ENCODE measurements around the gene PAX5.

The PAX5 gene

GRCh38 chr9:36858805-36859375 is 175.2 kb downstream of the PAX5 start:
- no peak for DNase-seq (ENCODE audit: low spot score)

DNA sequence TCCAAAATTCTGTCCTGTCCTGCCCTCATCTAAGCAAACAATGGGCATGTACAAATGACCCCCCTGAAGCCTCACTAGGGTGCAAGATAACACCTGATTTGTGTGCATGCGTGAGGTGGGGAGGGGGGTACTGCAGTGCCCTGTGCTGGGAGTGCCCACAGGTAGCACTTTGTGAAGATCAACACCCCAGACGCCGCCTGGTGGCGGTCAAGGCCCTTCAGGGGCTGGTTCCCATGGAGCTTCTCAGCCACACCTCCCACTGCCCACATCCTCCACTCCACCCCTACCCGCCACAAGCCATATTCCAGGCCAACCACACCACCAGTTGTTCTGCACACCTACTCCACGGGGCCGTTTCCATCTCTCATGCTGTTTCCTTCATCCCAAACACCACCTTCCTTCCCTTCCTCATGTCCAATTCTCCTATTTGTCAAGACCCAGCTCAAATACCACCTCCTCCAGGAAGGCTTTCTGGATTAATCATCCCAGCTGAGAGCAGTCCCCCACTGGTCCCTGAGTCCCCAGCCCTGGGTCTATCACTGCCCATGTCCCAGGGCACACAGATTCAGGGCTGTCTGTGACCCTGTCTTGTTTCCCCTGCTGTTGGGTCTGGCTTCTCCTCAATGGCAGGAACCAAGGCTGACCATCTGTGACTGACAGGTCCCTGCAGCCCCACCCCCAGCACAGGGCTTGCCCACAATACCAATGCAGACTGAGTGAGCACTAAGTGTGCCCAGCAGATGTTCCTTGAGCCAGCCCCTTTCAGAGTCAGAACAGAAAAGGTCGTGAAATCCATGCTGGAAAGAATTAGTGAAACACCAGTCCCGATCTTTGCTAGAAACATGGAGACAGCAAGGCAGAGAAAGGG is 178.4 kb downstream of the PAX5 start:
- no peak for DNase-seq (ENCODE audit: low spot score)

- no peak for DNase-seq (ENCODE audit: low spot score)
These were observed 179.3 kb downstream of the PAX5 start for GRCh38 chr9:36854751-36855150.

DNA sequence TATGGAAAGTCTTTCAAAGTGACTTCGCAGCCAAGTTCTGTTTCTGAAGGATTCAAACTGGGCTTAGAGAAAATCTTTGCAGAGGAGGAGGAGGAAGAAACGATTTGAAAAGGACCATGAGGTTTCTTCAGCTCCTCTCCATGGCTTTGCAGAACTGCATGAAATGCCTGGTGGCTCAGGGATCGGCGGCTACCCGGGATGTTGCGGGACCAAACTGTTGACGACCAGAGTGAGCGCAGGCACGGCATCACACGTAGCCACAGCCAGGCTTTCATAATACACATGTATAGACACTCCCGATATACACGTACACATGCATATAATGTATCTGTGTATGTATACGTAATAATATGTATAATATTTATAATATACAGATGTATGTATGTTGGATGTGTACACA is 180.0 kb downstream of the PAX5 start:
- no peak for DNase-seq (ENCODE audit: low spot score)

DNA sequence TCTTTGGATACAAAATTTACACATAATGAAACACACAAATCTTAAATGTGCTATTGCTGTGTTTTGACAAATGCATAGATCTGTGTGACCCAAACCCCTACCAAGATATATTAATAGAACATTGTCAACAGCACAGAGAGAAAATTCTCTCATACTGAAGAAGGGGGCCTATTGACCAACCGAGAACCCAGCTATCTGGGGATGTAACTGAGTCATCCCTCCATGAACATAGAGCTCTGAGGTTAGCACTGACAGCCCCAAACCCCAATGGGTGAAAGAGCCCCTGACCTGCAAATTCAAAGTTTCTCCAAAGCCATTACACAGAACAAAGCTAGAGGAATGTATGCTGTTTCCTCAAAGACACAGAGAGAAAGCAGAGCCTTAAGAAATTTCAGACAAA is 180.8 kb downstream of the PAX5 start:
- no peak for DNase-seq (ENCODE audit: low spot score)

DNA sequence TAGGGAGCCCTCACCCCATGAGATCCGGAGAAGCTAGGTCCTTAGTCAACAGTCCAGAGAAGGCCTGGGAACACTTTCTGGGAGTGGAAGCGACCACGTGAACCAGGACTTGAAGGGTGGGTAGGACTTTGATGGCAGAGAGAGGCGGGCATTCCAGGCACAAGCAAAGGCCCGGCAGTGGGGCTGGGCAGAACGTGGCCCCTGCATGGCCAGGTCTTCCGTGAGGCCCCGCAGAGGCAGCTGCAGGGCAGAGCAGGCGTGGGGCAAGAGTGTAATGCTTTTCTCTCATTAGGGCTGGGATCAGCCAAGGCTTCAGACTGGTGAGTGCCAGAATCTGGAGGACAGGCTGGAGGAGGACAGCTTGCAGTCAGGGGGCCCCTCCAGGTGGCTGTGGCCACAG is 184.1 kb downstream of the PAX5 start:
- DNase-seq (ENCODE audit: low spot score), result no peak

GRCh38 chr9:36848946-36849345 is 185.1 kb downstream of the PAX5 start:
- no peak for DNase-seq (ENCODE audit: low spot score)

GRCh38 chr9:36847781-36848673 is 186.0 kb downstream of the PAX5 start:
- no peak for DNase-seq (ENCODE audit: low spot score)

DNA sequence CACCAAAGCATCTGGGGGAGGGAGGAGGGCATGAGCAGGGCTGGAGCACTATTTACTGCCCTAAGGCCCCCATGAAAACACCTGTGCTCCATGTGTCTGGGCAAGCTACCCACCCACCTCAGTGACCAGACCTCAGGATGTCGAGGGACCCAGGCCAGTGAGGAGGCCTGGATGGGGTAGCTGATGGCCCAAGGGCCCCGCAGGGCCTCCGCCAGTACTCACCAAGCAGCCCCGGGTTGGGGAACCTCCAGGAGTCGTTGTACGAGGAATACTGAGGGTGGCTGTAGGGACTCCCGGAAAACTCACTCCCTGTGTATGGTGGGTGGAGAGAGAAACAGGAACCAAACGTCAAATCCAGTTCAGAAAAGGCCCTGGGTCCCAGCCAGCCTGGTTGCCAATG is 187.4 kb downstream of the PAX5 start:
- DNase-seq (ENCODE audit: low spot score), result no peak

DNA sequence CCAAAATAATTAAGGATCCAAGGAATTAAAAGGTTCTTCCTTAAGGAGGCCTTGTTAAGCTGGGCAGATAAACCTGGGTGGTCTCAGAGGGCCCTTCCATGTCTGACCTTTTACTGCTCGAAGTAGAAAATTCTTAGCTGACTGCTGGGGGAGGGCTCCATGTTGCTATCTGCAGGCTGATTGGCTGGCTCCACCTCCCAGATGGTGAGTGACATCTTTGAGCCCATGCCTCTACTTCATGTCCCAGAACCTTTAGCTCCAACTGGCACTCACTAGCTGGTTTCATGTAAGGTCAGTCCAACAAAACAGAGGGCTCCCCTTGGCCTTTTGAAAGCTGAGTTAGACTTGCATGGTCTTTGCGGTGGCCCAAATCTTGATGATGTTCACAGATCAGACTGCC is 188.2 kb downstream of the PAX5 start:
- no peak for DNase-seq (ENCODE audit: low spot score)

DNA sequence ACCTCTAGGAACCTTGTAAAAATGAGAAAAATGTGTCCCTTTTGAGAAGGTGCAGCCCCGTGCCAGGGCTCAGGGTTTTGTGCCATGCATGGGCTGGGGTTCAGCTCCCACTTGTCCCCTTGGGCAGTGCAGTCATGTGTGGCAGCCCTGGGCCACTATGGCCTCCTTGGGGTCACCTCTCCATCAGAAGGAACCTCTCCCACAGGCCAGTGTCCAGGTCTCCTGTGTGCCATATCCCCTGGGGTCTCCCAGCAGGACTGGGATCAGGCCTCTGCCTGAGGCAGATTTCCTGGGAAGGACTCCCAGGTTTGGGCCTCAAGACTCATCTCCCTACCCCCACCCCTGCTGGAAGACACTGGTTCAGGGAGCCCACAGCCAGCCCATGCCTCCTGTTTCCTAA is 189.1 kb downstream of the PAX5 start:
- DNase-seq (ENCODE audit: low spot score), result no peak

DNA sequence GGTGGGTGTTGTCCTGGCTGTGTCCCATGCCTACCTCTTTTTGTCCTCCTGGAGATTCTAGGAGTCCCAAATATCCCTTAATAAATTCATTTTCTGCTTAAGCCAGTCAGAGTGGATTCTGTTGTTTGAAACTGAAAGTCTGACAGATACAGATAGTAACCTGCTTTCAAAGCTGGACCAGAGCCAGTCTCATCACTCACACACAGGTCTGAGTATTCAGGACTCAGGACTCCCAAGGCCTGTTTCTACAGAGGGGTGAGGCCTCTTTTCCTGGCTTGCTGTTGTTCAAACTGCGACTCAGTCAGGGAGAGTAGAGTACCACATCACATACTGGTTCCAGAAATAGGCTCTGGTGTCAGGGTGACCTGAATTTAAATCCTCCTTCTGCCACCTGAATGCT is 190.1 kb downstream of the PAX5 start:
- DNase-seq (ENCODE audit: low spot score), result no peak

- no peak for DNase-seq (ENCODE audit: low spot score)
These were observed 191.2 kb downstream of the PAX5 start for GRCh38 chr9:36842560-36843530.

DNA sequence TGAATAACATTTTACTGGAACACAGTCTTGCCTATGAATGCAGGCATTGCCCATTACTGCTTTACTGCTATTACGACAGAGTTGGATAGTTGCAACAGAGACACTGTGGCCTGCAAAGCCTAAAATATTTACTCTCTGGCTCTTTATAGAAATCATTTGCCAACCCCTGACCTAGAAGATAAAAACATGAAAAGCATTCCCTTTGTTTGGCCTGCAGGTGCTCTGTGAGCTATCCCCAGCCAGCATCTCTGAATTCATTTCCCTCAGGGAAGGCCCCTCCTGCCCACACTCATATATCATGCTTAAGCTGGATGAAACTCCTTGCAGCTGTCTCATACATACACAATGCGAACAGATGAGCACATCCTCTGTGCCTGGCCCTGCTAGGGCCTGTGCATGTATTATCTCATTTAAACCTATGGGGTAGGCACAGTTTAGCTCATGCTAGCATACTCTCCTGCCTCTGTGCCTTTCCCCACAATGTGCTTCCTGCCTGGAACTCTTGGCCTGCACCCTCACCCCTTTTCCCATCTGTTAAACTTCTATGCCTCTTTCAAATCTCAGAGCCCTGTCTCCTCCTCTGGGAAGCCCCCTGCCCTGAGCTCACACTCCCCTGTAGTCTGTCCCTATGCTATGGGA is 193.1 kb downstream of the PAX5 start:
- no peak for DNase-seq (ENCODE audit: low spot score)

GRCh38 chr9:36839131-36839885 is 194.8 kb downstream of the PAX5 start:
- DNase-seq (ENCODE audit: low spot score), result no peak

DNA sequence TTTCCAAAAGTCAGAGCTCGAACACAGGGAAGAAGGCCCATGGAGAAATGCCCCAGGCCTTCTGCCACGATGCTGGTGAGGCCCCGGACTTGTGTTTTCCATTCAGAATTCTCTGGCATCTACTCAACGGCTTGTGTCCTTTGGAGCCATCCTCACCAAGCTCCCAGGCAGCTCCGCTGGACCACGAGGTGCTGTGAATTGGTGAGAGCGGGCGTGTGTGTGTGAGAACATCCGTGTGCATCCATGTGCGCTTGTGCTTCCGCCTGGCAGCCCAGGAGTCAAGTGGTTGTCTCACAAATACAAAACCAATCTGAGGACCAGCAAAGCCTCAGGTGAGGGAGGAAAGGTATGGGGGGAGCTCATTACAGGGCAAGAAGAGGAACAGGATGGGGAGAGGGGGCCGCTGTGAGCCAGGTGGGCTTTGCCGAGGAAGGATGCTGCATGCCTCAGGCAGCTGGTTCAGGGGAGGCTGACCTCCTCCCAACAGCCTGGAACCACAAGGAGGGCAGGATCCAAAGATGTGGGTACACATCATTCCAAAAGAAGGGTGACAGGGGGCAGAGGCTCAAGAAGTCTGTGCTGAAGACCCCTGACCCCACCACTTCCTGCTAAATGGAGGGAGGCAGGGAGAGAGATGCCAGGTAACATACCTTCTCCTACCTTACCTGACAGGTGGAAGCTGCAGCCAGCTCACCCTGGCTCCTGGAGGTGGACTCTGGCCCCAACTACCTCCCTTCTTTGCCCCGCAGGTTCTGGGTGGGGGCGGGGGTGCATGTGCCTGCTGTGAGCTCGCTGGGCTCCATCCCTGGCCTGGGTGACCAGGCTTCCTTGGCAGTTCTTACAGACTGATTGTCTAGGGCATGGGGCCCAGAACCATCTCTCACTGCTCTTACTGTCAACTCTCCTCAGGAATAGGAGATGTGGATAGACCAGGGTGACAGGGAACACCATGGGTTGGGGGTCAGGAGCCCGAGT is 196.3 kb downstream of the PAX5 start:
- no peak for DNase-seq (ENCODE audit: low spot score)

DNA sequence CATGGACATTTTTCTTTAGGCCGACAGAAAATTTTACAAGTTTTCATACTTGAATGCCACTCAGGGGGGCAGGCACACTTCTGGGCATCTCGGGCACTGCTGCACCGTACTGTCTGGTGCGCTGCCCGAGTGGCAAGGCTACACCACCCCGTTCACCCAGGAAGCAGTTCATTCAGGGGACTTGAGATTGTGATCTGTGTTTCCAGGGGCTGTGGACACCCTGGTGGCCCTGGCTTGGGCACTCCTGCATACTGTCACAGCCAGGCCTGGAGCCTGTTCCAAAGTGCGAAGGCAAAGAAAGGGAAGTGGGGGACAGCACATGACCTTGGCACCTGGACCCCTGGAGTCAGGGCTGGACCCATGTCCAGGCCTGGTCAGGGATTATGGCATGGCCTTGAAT is 197.6 kb downstream of the PAX5 start:
- DNase-seq (ENCODE audit: low spot score), result no peak

GRCh38 chr9:36835271-36835996 is 198.6 kb downstream of the PAX5 start:
- DNase-seq (ENCODE audit: low spot score), result no peak

Measured in hematopoietic multipotent progenitor cell treated with erythropoietin and hydrocortisone succinate and interleukin-3 and kit ligand, for 15 days (in vitro differentiated cells).